GM18526 (cell line): Measurements from ENCODE around the gene UTP18.
A peak's percentile ranks its signal among the peaks of the same experiment; 100 is the strongest.

Experiments
- POLR2A ChIP-seq: IDR thresholded peaks from 3 replicates; pipeline ENCODE4 v1.6.1; 2011; ENCODE audit not compliant: insufficient read length; ENCODE audit errors: extremely low read depth

The UTP18 gene

GRCh38 chr17:51260237-51261023 is at the start of gene UTP18:
UTP18 (plus strand) TSS chr17:51260546; CDS start chr17:51260585, 39 bp downstream.
- TF ChIP-seq POLR2A = peak; percentile 68

DNA sequence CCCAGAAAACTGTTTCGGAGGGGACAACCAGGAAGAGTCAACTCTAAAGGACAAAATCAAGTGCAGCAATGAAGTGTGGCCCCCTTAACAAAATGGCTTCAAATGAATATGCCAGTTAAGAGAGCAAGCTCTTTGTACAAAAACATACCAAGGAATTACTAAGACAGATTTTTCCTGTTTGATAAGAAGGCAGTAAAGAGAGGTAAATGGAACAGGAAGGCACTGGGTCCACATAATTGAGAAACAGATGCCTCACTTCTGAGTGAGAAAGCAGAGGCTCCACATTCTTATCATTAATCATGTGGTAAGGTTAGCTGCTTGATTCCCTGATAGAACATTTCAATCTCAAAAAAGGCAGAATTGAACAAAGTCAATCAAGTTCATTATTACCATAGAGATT is 45.4 kb upstream of the UTP18 start:
- no peak for TF ChIP-seq POLR2A

DNA sequence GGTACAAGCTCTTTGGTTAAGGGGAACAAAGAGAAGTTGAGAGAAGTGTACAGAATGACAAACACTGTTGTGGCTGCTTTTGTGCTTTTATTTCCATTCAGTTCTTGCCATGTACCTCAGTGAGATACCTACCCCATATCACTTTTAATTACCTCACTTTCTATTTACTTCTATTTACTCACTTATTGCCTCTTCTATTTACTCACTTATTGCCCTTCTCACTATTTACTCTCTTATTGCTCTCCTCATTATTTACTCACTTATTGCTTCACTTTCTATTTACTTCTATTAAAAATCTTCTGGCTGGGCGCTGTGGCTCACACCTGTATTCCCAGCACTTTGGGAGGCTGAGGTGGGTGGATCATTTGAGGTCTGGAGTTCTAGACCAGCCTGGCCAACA is 42.4 kb upstream of the UTP18 start:
- TF ChIP-seq POLR2A = no peak

DNA sequence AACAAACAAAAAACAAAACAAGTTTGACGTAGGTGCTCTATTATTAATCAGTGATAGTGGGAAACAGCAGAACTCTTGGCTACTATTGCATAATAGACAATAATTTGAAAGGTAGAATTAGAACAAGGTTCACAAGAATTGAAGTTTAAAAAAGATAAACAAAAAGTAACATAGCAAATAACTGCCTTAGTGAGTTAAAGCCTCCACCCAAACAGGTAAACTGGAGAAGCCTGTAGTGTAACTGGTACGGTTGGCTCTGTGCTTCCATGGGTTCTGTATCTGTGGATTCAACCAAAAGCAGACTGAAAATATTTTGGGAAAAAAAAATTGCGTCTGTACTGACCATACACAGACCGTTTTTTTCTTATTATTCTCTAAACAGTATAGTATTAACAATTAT is 39.0 kb upstream of the UTP18 start:
- no peak for TF ChIP-seq POLR2A

DNA sequence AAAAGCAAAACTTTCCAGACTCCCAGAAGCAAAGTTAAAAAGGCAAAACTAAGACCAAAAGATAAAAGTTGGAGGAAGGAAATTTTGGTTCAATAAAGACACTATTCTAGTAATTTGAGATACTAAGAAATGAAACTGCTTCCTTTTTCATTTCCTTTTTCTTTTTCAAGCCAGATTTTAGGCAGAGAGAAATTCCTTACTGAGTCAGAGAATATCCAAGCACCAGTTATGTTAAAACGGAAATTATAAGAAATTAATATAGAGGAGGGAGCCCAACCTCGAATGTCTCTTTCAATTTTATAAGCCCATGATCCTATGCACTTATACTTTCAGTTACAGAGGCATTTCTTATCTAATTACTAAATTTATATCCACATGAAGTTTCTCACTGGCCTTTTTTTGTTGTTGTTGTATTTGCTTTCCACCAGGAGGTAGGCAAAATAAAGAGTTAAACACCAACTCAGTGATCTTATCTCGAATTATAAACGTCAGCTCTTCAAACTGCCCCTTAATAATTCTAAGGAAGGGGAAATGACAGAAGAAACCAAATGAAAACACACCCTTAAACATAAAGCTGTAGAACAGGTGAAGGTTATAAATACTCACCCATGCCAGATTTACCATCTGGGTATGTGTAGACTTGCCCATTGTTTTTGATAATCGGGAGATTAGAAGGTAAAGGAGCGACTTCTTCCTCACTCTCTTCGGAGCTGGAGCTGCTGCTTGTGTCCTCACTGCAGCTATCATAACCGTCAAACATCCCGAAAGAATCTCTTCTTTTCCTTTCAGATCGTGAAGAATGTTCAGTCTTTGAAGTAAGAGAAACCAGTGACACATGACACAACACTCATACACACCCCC is 35.7 kb upstream of the UTP18 start:
- TF ChIP-seq POLR2A = no peak

GRCh38 chr17:51228161-51228560 is 32.2 kb upstream of the UTP18 start:
- no peak for TF ChIP-seq POLR2A

GRCh38 chr17:51229889-51230288 is 30.5 kb upstream of the UTP18 start:
- no peak for TF ChIP-seq POLR2A

GRCh38 chr17:51230306-51230705 is 30.0 kb upstream of the UTP18 start:
- no peak for TF ChIP-seq POLR2A

- TF ChIP-seq POLR2A = no peak
Observed at GRCh38 chr17:51231999-51232398, 28.3 kb upstream of the UTP18 start.

DNA sequence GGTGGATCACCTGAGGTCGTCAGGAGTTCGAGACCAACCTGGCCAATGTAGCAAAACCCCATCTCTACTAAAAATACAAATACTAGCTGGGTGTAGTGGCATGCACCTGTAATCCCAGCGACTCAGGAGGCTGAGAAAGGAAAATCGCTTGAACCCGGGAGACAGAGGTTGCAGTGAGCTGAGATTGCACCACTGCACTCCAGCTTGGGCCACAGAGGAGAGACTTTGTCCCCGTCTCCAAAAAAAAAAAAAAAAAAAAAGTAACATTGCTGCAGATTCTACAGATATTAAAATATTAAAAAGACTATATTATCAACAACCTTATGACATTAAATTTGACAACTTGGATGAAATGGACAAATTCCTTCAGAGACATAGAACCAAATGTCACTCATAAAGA is 26.2 kb upstream of the UTP18 start:
- TF ChIP-seq POLR2A = no peak

DNA sequence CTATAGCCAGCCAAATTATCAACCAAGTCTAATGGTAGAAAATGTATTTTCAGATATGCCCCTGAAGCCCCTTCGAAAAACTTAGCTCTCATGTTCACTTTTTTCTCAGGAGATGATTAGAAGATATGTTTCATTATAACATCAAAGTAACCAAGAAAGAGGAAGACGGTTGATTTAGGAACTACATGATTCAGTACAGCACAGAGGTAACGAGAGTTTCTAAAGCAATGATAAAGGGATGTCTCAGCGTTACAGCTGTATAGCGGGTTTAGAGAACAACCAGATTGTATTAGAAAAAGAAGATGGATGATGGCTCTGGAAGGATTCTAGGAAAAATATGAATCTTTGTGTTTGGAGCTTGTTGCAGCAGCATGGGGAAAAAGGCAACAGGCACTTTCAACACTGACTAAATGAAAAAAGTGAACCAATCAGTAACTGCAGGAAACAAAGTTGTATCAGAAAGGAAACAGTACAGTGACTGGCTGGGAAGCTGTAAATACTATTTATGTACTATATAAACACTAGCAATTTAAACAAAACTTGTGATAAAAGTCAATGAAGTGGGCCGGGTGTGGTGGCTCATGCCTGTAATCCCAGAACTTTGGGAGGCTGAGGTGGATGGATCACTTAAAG is 22.0 kb upstream of the UTP18 start:
- TF ChIP-seq POLR2A = no peak

- TF ChIP-seq POLR2A = no peak
Observed at GRCh38 chr17:51240275-51240674, 20.1 kb upstream of the UTP18 start.

DNA sequence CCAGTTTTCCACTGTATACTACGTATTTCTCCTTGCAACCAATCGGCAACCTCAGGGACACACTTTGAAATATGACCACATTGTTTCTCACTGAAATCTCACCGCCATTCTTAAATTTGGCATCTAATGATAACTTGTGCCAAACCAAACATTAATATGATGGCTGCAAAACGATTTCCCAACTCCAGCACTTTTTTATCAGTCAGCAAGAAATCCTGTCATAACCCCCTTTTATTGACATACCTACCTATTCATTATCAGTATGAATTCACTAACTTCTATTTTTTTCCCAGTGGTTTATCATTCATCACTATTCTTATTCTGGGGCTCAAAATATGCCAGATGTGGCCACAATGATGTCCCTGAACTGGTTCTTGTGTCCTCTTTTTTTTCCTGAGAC is 16.3 kb upstream of the UTP18 start:
- no peak for TF ChIP-seq POLR2A

- TF ChIP-seq POLR2A = no peak
Observed at GRCh38 chr17:51245535-51245934, 14.8 kb upstream of the UTP18 start.

- TF ChIP-seq POLR2A = no peak
Observed at GRCh38 chr17:51250314-51250840, 10.0 kb upstream of the UTP18 start.

DNA sequence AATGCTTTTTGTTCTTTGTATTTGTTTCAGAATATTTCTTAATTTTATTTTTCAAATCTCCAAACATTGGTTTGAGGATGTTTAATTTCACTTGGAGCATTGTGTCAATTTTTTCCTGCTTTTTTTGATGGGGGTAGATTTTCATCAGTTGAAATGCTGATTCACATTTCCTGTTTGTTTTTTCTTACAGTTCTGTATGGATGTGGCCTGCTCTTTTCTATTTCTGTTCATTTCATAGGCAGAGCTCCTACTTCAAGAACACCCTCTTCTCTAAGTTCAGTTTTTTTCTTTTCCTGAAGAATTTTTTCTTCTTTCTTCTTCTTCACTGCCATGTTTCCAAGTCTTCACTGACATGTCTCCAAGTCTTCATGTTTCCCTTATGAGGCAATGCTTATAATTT is 9.3 kb upstream of the UTP18 start:
- TF ChIP-seq POLR2A = no peak

DNA sequence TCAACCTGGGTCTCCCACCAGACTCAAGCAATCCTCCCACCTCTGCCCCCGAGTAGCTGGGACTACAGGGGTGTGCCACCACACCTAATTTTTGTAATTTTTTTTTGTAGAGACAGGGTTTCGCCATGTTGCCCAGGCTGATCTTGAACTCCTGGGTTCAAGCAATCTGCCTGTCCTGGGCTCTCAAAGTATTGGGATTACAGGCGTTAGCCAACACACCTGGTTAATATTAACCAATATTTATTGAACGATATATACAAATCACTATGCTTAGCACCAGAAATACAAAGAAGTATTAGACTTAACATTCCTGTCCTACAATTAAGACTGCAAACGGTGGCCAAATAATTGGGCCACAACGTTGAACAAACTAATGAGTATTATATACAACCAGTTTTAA is 4.7 kb upstream of the UTP18 start:
- no peak for TF ChIP-seq POLR2A
